HepG2 (cell line): ENCODE results near the gene ARL16. TPM values are rescaled to one million over a fixed set of nuclear protein-coding genes. Genes with fewer than 3 reads are reported as not detected.

Experiments used
- ERF ChIP-seq: IDR thresholded peaks from 2 replicates; pipeline ENCODE4 v1.6.1; 2018; ENCODE audit warnings: missing biosample characterization, missing genetic modification reagents
- ETV6 ChIP-seq: sonication (generic); formaldehyde crosslinking; conservative IDR thresholded peaks from 2 replicates; pipeline ENCODE4 v1.4.0; 2020; ENCODE audit warnings: missing genetic modification reagents
- FOXC1 ChIP-seq: sonication (generic); formaldehyde crosslinking; IDR thresholded peaks from 2 replicates; pipeline ENCODE4 v1.8.0; 2022; ENCODE audit warnings: mild to moderate bottlenecking, missing genetic modification reagents, borderline replicate concordance
- HDAC1 ChIP-seq: sonication (generic); formaldehyde crosslinking; IDR thresholded peaks from 2 replicates; pipeline ENCODE4 v1.5.1; 2020; ENCODE audit warnings: mild to moderate bottlenecking, missing genetic modification reagents
- MBD4 ChIP-seq: IDR thresholded peaks from 2 replicates; pipeline ENCODE4 v1.6.1; 2012; ENCODE audit warnings: low read length, inconsistent platforms, borderline replicate concordance
- NCOR1 ChIP-seq: fragments of 200-600 bp; sonication (generic); IDR thresholded peaks from 2 replicates; pipeline ENCODE4 v1.7.0; 2017; ENCODE audit warnings: antibody characterized with exemption, low read length, borderline replicate concordance
- PREB ChIP-seq: sonication (generic); formaldehyde crosslinking; IDR thresholded peaks from 2 replicates; pipeline ENCODE4 v1.4.0; 2020; ENCODE audit warnings: missing genetic modification reagents
- RARA ChIP-seq: IDR thresholded peaks from 2 replicates; pipeline ENCODE4 v1.6.1; 2016; ENCODE audit warnings: missing genetic modification reagents, missing compliant biosample characterization
- ZFP82 ChIP-seq: sonication (generic); formaldehyde crosslinking; IDR thresholded peaks from 2 replicates; pipeline ENCODE4 v1.5.1; 2020; ENCODE audit warnings: mild to moderate bottlenecking, missing genetic modification reagents, borderline replicate concordance
- ZFY ChIP-seq: sonication (generic); formaldehyde crosslinking; IDR thresholded peaks from 2 replicates; pipeline ENCODE4 v1.4.0; 2020; ENCODE audit warnings: missing genetic modification reagents
- ZNF225 ChIP-seq: sonication (generic); formaldehyde crosslinking; IDR thresholded peaks from 2 replicates; pipeline ENCODE4 v1.4.0; 2020; ENCODE audit warnings: mild to moderate bottlenecking, missing genetic modification reagents
- ZNF766 ChIP-seq: sonication (generic); formaldehyde crosslinking; IDR thresholded peaks from 2 replicates; pipeline ENCODE4 v1.5.0; 2020; ENCODE audit warnings: missing genetic modification reagents, borderline replicate concordance
- polyA plus RNA-seq, 8 experiments: library from polyadenylated mRNA; depleted of rRNA in 3 of 8; stranded (reverse) in 7 of 8; unstranded in 1 of 8; fragments of >200 nt; fragmentation: Illumina TruSeq in 4 of 8; extraction: Trizol in 4 of 8; gene quantifications; 2 replicates each; pipeline versions ENCODE4 v1.2.1 to v1.2.3, GENCODE V29; 2011 to 2016; ENCODE audit warnings: low read depth in 4 of 8, missing spikeins in 1 of 8, mixed read lengths in 1 of 8; ENCODE audit not compliant: insufficient read depth in 1 of 8
- total RNA-seq, 5 experiments: library from RNA; depleted of rRNA; stranded (reverse); fragments of >200 nt; fragmentation: Illumina TruSeq; extraction: Trizol; gene quantifications; 2 replicates each; pipeline ENCODE4 v1.2.3, GENCODE V29; 2016; ENCODE audit warnings: low read depth in 1 of 5
- TF ChIP-seq, protein P1 (sequence below), 2 experiments: fragments of 450-650 bp in 1 of 2; sonication (generic) in 1 of 2; formaldehyde crosslinking in 1 of 2; IDR thresholded peaks; 2 replicates each; pipeline versions ENCODE4 v1.6.1 to v1.8.0; 2016 to 2022; ENCODE audit warnings: antibody characterized with exemption in 1 of 2, mild to moderate bottlenecking in 1 of 2, missing genetic modification reagents in 1 of 2
- TF ChIP-seq, protein P2 (sequence below): sonication (generic); formaldehyde crosslinking; IDR thresholded peaks from 2 replicates; pipeline ENCODE4 v1.4.0; 2020; ENCODE audit warnings: missing genetic modification reagents
- TF ChIP-seq, protein P3 (sequence below): sonication (generic); formaldehyde crosslinking; conservative IDR thresholded peaks from 2 replicates; pipeline ENCODE4 v1.4.0; 2020; ENCODE audit warnings: mild to moderate bottlenecking, missing genetic modification reagents, moderate library complexity

Gene ARL16
- total and polyA plus RNA-seq, 2 of the 13 experiments (the other 11 are each of a cell fraction or from before 2014, with no cell fraction given) = 20.8 to 30.8 TPM

DNA sequence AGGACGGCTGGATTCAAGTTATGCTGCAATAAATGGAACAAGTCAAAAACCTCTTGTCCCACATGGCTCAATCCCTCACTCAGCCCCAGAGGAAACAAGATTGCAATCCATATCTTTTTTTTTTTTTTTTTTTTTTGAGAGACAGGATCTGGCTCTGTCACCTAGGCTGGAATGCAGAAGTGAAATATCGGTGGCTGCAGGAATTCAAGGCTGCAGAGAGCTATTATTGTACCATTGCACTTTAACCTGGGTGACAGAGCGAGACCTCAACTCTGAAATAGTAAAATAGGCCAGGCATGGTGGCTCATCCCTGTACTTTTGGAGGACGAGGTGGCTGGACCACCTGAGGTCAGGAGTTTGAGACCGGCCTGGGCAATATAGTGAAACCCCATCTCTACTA lies 24.6 kb downstream of the ARL16 start (continued):
- TF ChIP-seq FOXC1 (no peak), NCOR1 (peak; percentile 39; the same call in 1 of the 2 replicates), ETV6 (CRISPR knock-in tag) (no peak), RARA (CRISPR knock-in tag) (peak; percentile 62), MBD4 (no peak), ZFP82 (CRISPR knock-in tag) (no peak), ZNF766 (CRISPR knock-in tag) (no peak), ZFY (no peak), ZNF225 (no peak), PREB (CRISPR knock-in tag) (no peak), HDAC1 (no peak), ERF (no peak)
- TF ChIP-seq, protein P1, sequence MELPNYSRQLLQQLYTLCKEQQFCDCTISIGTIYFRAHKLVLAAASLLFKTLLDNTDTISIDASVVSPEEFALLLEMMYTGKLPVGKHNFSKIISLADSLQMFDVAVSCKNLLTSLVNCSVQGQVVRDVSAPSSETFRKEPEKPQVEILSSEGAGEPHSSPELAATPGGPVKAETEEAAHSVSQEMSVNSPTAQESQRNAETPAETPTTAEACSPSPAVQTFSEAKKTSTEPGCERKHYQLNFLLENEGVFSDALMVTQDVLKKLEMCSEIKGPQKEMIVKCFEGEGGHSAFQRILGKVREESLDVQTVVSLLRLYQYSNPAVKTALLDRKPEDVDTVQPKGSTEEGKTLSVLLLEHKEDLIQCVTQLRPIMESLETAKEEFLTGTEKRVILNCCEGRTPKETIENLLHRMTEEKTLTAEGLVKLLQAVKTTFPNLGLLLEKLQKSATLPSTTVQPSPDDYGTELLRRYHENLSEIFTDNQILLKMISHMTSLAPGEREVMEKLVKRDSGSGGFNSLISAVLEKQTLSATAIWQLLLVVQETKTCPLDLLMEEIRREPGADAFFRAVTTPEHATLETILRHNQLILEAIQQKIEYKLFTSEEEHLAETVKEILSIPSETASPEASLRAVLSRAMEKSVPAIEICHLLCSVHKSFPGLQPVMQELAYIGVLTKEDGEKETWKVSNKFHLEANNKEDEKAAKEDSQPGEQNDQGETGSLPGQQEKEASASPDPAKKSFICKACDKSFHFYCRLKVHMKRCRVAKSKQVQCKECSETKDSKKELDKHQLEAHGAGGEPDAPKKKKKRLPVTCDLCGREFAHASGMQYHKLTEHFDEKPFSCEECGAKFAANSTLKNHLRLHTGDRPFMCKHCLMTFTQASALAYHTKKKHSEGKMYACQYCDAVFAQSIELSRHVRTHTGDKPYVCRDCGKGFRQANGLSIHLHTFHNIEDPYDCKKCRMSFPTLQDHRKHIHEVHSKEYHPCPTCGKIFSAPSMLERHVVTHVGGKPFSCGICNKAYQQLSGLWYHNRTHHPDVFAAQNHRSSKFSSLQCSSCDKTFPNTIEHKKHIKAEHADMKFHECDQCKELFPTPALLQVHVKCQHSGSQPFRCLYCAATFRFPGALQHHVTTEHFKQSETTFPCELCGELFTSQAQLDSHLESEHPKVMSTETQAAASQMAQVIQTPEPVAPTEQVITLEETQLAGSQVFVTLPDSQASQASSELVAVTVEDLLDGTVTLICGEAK (IDR thresholded peaks at IDR 0.05) = no peak
- TF ChIP-seq, protein P1 (CRISPR knock-in tag; IDR thresholded peaks at IDR 0.05) = no peak
- TF ChIP-seq, protein P2, sequence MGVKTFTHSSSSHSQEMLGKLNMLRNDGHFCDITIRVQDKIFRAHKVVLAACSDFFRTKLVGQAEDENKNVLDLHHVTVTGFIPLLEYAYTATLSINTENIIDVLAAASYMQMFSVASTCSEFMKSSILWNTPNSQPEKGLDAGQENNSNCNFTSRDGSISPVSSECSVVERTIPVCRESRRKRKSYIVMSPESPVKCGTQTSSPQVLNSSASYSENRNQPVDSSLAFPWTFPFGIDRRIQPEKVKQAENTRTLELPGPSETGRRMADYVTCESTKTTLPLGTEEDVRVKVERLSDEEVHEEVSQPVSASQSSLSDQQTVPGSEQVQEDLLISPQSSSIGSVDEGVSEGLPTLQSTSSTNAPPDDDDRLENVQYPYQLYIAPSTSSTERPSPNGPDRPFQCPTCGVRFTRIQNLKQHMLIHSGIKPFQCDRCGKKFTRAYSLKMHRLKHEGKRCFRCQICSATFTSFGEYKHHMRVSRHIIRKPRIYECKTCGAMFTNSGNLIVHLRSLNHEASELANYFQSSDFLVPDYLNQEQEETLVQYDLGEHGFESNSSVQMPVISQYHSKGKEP = no peak
- TF ChIP-seq, protein P3, sequence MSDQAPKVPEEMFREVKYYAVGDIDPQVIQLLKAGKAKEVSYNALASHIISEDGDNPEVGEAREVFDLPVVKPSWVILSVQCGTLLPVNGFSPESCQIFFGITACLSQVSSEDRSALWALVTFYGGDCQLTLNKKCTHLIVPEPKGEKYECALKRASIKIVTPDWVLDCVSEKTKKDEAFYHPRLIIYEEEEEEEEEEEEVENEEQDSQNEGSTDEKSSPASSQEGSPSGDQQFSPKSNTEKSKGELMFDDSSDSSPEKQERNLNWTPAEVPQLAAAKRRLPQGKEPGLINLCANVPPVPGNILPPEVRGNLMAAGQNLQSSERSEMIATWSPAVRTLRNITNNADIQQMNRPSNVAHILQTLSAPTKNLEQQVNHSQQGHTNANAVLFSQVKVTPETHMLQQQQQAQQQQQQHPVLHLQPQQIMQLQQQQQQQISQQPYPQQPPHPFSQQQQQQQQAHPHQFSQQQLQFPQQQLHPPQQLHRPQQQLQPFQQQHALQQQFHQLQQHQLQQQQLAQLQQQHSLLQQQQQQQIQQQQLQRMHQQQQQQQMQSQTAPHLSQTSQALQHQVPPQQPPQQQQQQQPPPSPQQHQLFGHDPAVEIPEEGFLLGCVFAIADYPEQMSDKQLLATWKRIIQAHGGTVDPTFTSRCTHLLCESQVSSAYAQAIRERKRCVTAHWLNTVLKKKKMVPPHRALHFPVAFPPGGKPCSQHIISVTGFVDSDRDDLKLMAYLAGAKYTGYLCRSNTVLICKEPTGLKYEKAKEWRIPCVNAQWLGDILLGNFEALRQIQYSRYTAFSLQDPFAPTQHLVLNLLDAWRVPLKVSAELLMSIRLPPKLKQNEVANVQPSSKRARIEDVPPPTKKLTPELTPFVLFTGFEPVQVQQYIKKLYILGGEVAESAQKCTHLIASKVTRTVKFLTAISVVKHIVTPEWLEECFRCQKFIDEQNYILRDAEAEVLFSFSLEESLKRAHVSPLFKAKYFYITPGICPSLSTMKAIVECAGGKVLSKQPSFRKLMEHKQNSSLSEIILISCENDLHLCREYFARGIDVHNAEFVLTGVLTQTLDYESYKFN (CRISPR knock-in tag) = peak; percentile 76
